CD14-positive monocyte (primary cell): ENCODE results near the gene NEDD4L. TPM values are rescaled to one million over a fixed set of nuclear protein-coding genes. Genes with fewer than 3 reads are reported as not detected.

Source experiments
- DNase-seq, 3 donors: peaks; one replicate each; pipeline ENCODE4 v3.0.0-alpha.2; 2011 to 2022
- H2AFZ ChIP-seq: 2 replicates; pipeline ENCODE4 v1.6.0; 2012; ENCODE audit warnings: mild to moderate bottlenecking, low read depth, low read length, inconsistent platforms; ENCODE audit not compliant: insufficient read depth, poor library complexity, severe bottlenecking
- H3K27ac ChIP-seq, 2 donors: 1 replicate in 1 of 2; 2 replicates in 1 of 2; pipeline ENCODE4 v1.5.1; 2012 to 2013; ENCODE audit warnings: low read length in 2 of 2, control low read depth in 1 of 2, inconsistent platforms in 1 of 2, low read depth in 1 of 2, mild to moderate bottlenecking in 1 of 2
- H3K27me3 ChIP-seq, 2 donors: one replicate each; pipeline versions ENCODE4 v1.6.0 to v1.6.1; 2011 to 2013; ENCODE audit warnings: low read length in 2 of 2; ENCODE audit not compliant: control insufficient read depth in 2 of 2, insufficient read depth in 2 of 2
- H3K36me3 ChIP-seq, 2 donors: replicated peaks in 1 of 2; 1 replicate in 1 of 2; 2 replicates in 1 of 2; pipeline versions ENCODE4 v1.5.1 to v1.6.1; 2012 to 2013; ENCODE audit warnings: low read length in 2 of 2, control low read depth in 1 of 2, inconsistent platforms in 1 of 2, mild to moderate bottlenecking in 1 of 2; ENCODE audit not compliant: insufficient read depth in 2 of 2, control insufficient read depth in 1 of 2
- H3K4me1 ChIP-seq, 2 donors: 1 replicate in 1 of 2; 2 replicates in 1 of 2; pipeline versions ENCODE4 v1.5.1 to v1.6.1; 2012 to 2013; ENCODE audit warnings: low read length in 2 of 2, control low read depth in 1 of 2, inconsistent platforms in 1 of 2, mild to moderate bottlenecking in 1 of 2, moderate library complexity in 1 of 2; ENCODE audit not compliant: insufficient read depth in 2 of 2, control insufficient read depth in 1 of 2
- H3K4me2 ChIP-seq: replicated peaks from 2 replicates; pipeline ENCODE3; 2012; ENCODE audit warnings: low read length, moderate library complexity, mild to moderate bottlenecking; ENCODE audit not compliant: poor library complexity, severe bottlenecking; ENCODE audit errors: extremely low read depth
- H3K4me3 ChIP-seq, 3 experiments: fragments of 200-600 bp in 1 of 3; sonication (generic) in 1 of 3; replicated peaks in 1 of 3; 1 replicate in 2 of 3; 2 replicates in 1 of 3; pipeline ENCODE4 v1.5.1; 2011 to 2013; ENCODE audit warnings: low read length in 3 of 3, mild to moderate bottlenecking in 3 of 3, control low read depth in 2 of 3, low read depth in 2 of 3, inconsistent platforms in 1 of 3, moderate library complexity in 1 of 3
- H3K79me2 ChIP-seq: 2 replicates; pipeline ENCODE4 v1.6.0; 2012; ENCODE audit warnings: mild to moderate bottlenecking, control low read depth, inconsistent platforms, low read length, moderate library complexity; ENCODE audit not compliant: insufficient read depth
- H3K9ac ChIP-seq: 2 replicates; pipeline ENCODE4 v1.6.0; 2017; ENCODE audit warnings: low read length, mild to moderate bottlenecking; ENCODE audit not compliant: insufficient read depth, poor library complexity, severe bottlenecking
- H3K9me3 ChIP-seq, 2 donors: replicated peaks in 1 of 2; 1 replicate in 1 of 2; 2 replicates in 1 of 2; pipeline versions ENCODE4 v1.5.1 to v1.6.1; 2012 to 2013; ENCODE audit warnings: low read length in 2 of 2, control low read depth in 1 of 2; ENCODE audit not compliant: control insufficient read depth in 1 of 2, insufficient read depth in 1 of 2
- H4K20me1 ChIP-seq: 2 replicates; pipeline ENCODE4 v1.6.0; 2012; ENCODE audit warnings: mild to moderate bottlenecking, low read length, control low read depth, moderate library complexity; ENCODE audit not compliant: insufficient read depth
- H3K27ac Mint-ChIP-seq, 7 donors: one replicate each; pipeline ENCODE4 v1.8.0; 2020; ENCODE audit warnings: mild to moderate bottlenecking in 7 of 7, mixed read lengths in 7 of 7, moderate library complexity in 6 of 7, inconsistent platforms in 2 of 7
- H3K27me3 Mint-ChIP-seq, 3 donors: one replicate each; pipeline ENCODE4 v1.8.0; 2021 to 2022; ENCODE audit warnings: low read depth in 3 of 3, mild to moderate bottlenecking in 3 of 3, mixed read lengths in 3 of 3, moderate library complexity in 3 of 3, inconsistent platforms in 1 of 3
- H3K36me3 Mint-ChIP-seq, 2 donors: one replicate each; pipeline ENCODE4 v1.8.0; 2020; ENCODE audit warnings: mixed read lengths in 2 of 2, inconsistent platforms in 1 of 2, mild to moderate bottlenecking in 1 of 2
- H3K4me1 Mint-ChIP-seq: one replicate; pipeline ENCODE4 v1.8.0; 2020; ENCODE audit warnings: mild to moderate bottlenecking, mixed read lengths
- H3K4me3 Mint-ChIP-seq, 2 donors: one replicate each; pipeline ENCODE4 v1.8.0; 2020; ENCODE audit warnings: mild to moderate bottlenecking in 2 of 2, mixed read lengths in 2 of 2, moderate library complexity in 1 of 2
- H3K9me3 Mint-ChIP-seq, 7 donors: one replicate each; pipeline ENCODE4 v1.8.0; 2020 to 2022; ENCODE audit warnings: mixed read lengths in 7 of 7, mild to moderate bottlenecking in 6 of 7, moderate library complexity in 6 of 7, inconsistent platforms in 2 of 7
- CTCF ChIP-seq: fragments of 200-600 bp; IDR thresholded peaks from one replicate; pipeline ENCODE4 v1.8.0; 2022; ENCODE audit warnings: antibody characterized with exemption, mild to moderate bottlenecking
- WGBS: methylation state at CpG from one replicate; pipeline ENCODE4 v1.1.5; 2013; ENCODE audit warnings: missing lambda C conversion rate; ENCODE audit not compliant: insufficient coverage; 5-methylcytosine and 5-hydroxymethylcytosine counted together
- intact Hi-C, 2 donors: fragments of 100-400 bp; cut with micrococcal nuclease; formaldehyde crosslinking; loops; one replicate each; pipeline versions ENCODE4 v1.15.0 to v1.15.1; 2023
- polyA plus RNA-seq, 3 donors: library from polyadenylated mRNA; depleted of rRNA in 1 of 3; unstranded in 2 of 3; stranded (reverse) in 1 of 3; fragments of 300-500 nt in 2 of 3; fragments of >200 nt in 1 of 3; fragmentation: Illumina TruSeq in 2 of 3; gene quantifications; 1 replicate in 2 of 3; 2 replicates in 1 of 3; pipeline ENCODE4 v1.2.3, GENCODE V29; 2012 to 2021

The NEDD4L gene
- polyA plus RNA-seq, 3 donors, result 2.5 to 5.2 (median 4.5) TPM

DNA sequence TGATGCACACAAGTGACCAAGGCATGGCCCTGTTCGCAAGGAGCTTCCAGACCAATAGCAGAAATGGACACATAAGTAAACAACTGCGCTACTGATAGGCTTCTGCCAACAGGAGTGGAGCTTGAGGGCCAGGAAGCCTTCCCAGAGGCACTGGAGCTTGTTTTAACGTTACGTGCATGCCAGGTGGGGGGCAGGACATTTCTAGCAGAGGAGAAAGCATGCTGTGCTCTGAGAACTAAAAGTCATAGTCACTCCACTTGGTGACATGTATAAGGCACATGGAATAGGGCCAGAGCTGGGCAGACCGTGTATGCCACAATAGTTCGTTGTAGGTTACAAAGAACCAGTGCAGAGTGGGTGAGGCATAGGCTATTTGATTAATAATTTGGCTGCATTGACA is 184.2 kb downstream of the NEDD4L start:
- Histone ChIP-seq H3K36me3 (no peaks in the 10 kb centered on the region), H3K27ac (no peak overlapping the region), H2AFZ (no peak overlapping the region), H3K9me3 (no peaks in the 10 kb centered on the region), H3K27me3 (peaks cover 2 to 12% of the 10 kb centered on the region in 2 donors), H3K4me2 (no peak overlapping the region), H4K20me1 (no peaks in the 10 kb centered on the region), H3K9ac (no peak overlapping the region), H3K4me3 (no peak overlapping the region), H3K4me1 (peaks cover 3 to 10% of the 10 kb centered on the region in 2 donors), H3K79me2 (no peaks in the 10 kb centered on the region)
- WGBS, result 98% methylated on average over 6 of the region's 6 CpGs
- Mint-ChIP-seq H3K27me3 (peaks cover 20 to 32% (median 29%) of the 10 kb centered on the region in 3 donors), H3K27ac (no peak overlapping the region), H3K9me3 (peaks cover 0 to 1% (median 0%) of the 10 kb centered on the region in 7 donors), H3K4me3 (no peak overlapping the region), H3K4me1 (peaks cover 18% of the 10 kb centered on the region), H3K36me3 (no peaks in the 10 kb centered on the region)
- DNase-seq, result no peak
- TF ChIP-seq CTCF, result no peak
- intact Hi-C loops, result loop anchor here (10.0 kb wide), 2 partner anchors 77 to 87 kb away; no protein-coding TSS in a partner anchor

DNA sequence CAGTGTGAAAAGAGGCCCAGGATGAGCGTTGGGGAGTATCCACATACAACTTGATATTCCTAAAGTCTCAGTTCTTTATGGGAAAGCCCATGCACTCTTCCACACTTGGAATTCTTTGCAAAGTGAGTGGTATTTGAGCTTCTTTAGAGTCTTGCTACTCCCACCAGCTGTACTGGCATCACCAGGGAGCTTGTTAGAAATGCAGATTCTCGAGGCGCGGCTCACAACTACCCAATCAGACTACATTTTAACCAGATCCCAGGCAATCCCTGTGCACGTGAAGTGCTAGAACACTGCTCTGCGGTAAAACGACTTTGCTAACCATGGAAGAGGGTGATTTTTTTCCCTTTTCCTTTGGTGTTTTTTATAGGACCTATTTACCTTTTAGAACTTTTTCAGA is 184.7 kb downstream of the NEDD4L start:
- no peaks in the 10 kb centered on the region for H3K36me3 ChIP-seq
- no CpG with 5 or more reads among the region's 7 CpGs for WGBS
- TF ChIP-seq CTCF, result no peak
- Mint-ChIP-seq H3K4me1 (peaks cover 16% of the 10 kb centered on the region), H3K9me3 (peaks cover 0 to 2% (median 0%) of the 10 kb centered on the region in 7 donors), H3K4me3 (no peak overlapping the region), H3K27ac (no peak overlapping the region), H3K27me3 (peaks cover 16 to 30% (median 24%) of the 10 kb centered on the region in 3 donors), H3K36me3 (no peaks in the 10 kb centered on the region)
- H3K9me3 ChIP-seq, result no peaks in the 10 kb centered on the region
- H3K27ac ChIP-seq, result no peak overlapping the region
- H4K20me1 ChIP-seq, result no peaks in the 10 kb centered on the region
- no peak overlapping the region for H3K4me2 ChIP-seq
- no peak overlapping the region for H3K4me3 ChIP-seq
- no peaks in the 10 kb centered on the region for H3K79me2 ChIP-seq
- H3K4me1 ChIP-seq, result peaks cover 3 to 10% of the 10 kb centered on the region in 2 donors
- H3K27me3 ChIP-seq, result peaks cover 2 to 9% of the 10 kb centered on the region in 2 donors
- no peak for DNase-seq
- H3K9ac ChIP-seq, result no peak overlapping the region
- intact Hi-C loops, result loop anchor here (10.0 kb wide), 2 partner anchors 76 to 86 kb away; no protein-coding TSS in a partner anchor
- H2AFZ ChIP-seq, result no peak overlapping the region
